Measurements from ENCODE around the gene MORN2. TPM values are rescaled to one million over a fixed set of nuclear protein-coding genes. Genes with fewer than 3 reads are reported as not detected.
A peak's percentile ranks its signal among the peaks of the same experiment; 100 is the strongest.

MORN2 gene
- total and polyA plus RNA-seq, 2 of the 13 experiments (the other 11 are each of a cell fraction or from before 2014, with no cell fraction given): 7.0 to 28.0 TPM

- TF ChIP-seq ZNF264 (CRISPR knock-in tag; IDR thresholded peaks at IDR 0.05): no peak
- TF ChIP-seq HIVEP1 (CRISPR knock-in tag; IDR thresholded peaks at IDR 0.05): no peak; the same call in 1 of the 2 replicates
- TF ChIP-seq ZBTB25 (CRISPR knock-in tag; IDR thresholded peaks at IDR 0.05): peak; percentile 82
- TF ChIP-seq GATAD1 (CRISPR knock-in tag; IDR thresholded peaks at IDR 0.05): peak; percentile 93
- no peak for TF ChIP-seq CCAR2 (optimal IDR thresholded peaks at IDR 0.05; ENCODE audit: low read depth, low read length)
- TF ChIP-seq ZBTB10 (CRISPR knock-in tag; IDR thresholded peaks at IDR 0.05; ENCODE audit: borderline replicate concordance): no peak
- no peak for TF ChIP-seq ZNF280D (CRISPR knock-in tag; IDR thresholded peaks at IDR 0.05)
- TF ChIP-seq ZKSCAN5 (CRISPR knock-in tag; IDR thresholded peaks at IDR 0.05): no peak
- TF ChIP-seq ZNF768 (CRISPR knock-in tag; IDR thresholded peaks at IDR 0.05): peak; percentile 76; the same call in 1 of the 2 replicates
- TF ChIP-seq ZNF12 (CRISPR knock-in tag; IDR thresholded peaks at IDR 0.05): no peak
- TF ChIP-seq NFKB2 (CRISPR knock-in tag; IDR thresholded peaks at IDR 0.05; ENCODE audit: borderline replicate concordance): peak; percentile 96
- peak; percentile 100 for TF ChIP-seq NR2C2 (CRISPR knock-in tag; IDR thresholded peaks at IDR 0.05; ENCODE audit: borderline replicate concordance)
- no peak for TF ChIP-seq USF2 (IDR thresholded peaks at IDR 0.05; ENCODE audit: low read depth, low read length)
- peak; percentile 29; the same call in 1 of the 2 replicates for TF ChIP-seq USF2 (CRISPR knock-in tag; IDR thresholded peaks at IDR 0.05; ENCODE audit: borderline replicate concordance)
- peak; percentile 94; the same call in 1 of the 2 replicates for TF ChIP-seq PCBP1 (IDR thresholded peaks at IDR 0.05; ENCODE audit: borderline replicate concordance, low read depth, low read length)
- TF ChIP-seq ZBTB33 (CRISPR knock-in tag; IDR thresholded peaks at IDR 0.05): peak; percentile 37; the same call in 1 of the 2 replicates
- peak; percentile 48; the same call in 1 of the 2 replicates for TF ChIP-seq ZIK1 (CRISPR knock-in tag; IDR thresholded peaks at IDR 0.05; ENCODE audit: borderline replicate concordance, low read depth)
These were observed at the start of gene MORN2, which contains the start of gene DHX57 (continued) for GRCh38 chr2:38875576-38876367.
